Uterus (tissue), 4 donors: ENCODE results near the gene PARP8. TPM values are rescaled to one million over a fixed set of nuclear protein-coding genes. Genes with fewer than 3 reads are reported as not detected.

Experiments used
- DNase-seq, 2 donors: peaks; one replicate each; pipeline ENCODE4 v3.0.0-alpha.2; 2019 to 2020
- H3K27ac ChIP-seq, 2 donors: fragments of 200-600 bp; sonication (generic); 1 replicate in 1 of 2; 2 replicates in 1 of 2; pipeline ENCODE4 v1.5.1; 2016 to 2018
- H3K27me3 ChIP-seq, 2 donors: fragments of 200-600 bp; sonication (generic); one replicate each; pipeline ENCODE4 v1.5.1; 2018 to 2019; ENCODE audit warnings: control low read depth in 1 of 2
- H3K36me3 ChIP-seq, 2 donors: fragments of 200-600 bp; sonication (generic); one replicate each; pipeline ENCODE4 v1.5.1; 2019; ENCODE audit warnings: control low read depth in 1 of 2
- H3K4me1 ChIP-seq, 2 donors: fragments of 200-600 bp; sonication (generic); one replicate each; pipeline ENCODE4 v1.5.1; 2018 to 2019; ENCODE audit warnings: control low read depth in 1 of 2
- H3K4me3 ChIP-seq, 2 donors: fragments of 200-600 bp; sonication (generic); 1 replicate in 1 of 2; 2 replicates in 1 of 2; pipeline ENCODE4 v1.5.1; 2018 to 2019; ENCODE audit warnings: mild to moderate bottlenecking in 1 of 2
- H3K9me3 ChIP-seq, 2 donors: fragments of 200-600 bp; sonication (generic); one replicate each; pipeline ENCODE4 v1.5.1; 2019; ENCODE audit warnings: control low read depth in 1 of 2
- CTCF ChIP-seq, 4 experiments: fragments of 200-600 bp in 2 of 4; fragments of 450-650 bp in 2 of 4; sonication (generic) in 2 of 4; IDR thresholded peaks; one replicate each; pipeline ENCODE4 v1.5.1; 2016 to 2019; ENCODE audit warnings: antibody characterized with exemption in 4 of 4, mild to moderate bottlenecking in 2 of 4, moderate library complexity in 1 of 4
- POLR2A ChIP-seq, 2 donors: fragments of 450-650 bp; IDR thresholded peaks; one replicate each; pipeline ENCODE4 v1.6.1; 2016; ENCODE audit warnings: antibody characterized with exemption in 2 of 2, mild to moderate bottlenecking in 1 of 2, moderate library complexity in 1 of 2
- intact Hi-C: fragments of 100-400 bp; cut with DNase I; formaldehyde crosslinking; loops from one replicate; pipeline ENCODE4 v1.15.1; 2023; ENCODE audit warnings: low total_unique reads
- total RNA-seq, 4 donors: library from RNA; depleted of rRNA in 3 of 4; stranded (reverse); fragments of >200 nt in 3 of 4; gene quantifications; one replicate each; pipeline versions ENCODE4 v1.1.0 to v1.2.4, GENCODE V29; 2014 to 2023
- donor health status: DM: yes; HTN: yes; CAD: no.

PARP8 gene
- total RNA-seq, 4 donors from 2014 or later: 2.3 to 23.8 (median 22.9) TPM

GRCh38 chr5:50863534-50864170, 197.2 kb downstream of the PARP8 start:
- intact Hi-C loops: no loop called here
- TF ChIP-seq POLR2A (IDR thresholded peaks at IDR 0.05) (no peak), CTCF (IDR thresholded peaks at IDR 0.05) (no peak)
- H3K27ac ChIP-seq: no peak overlapping the region

GRCh38 chr5:50864466-50864865, 198.0 kb downstream of the PARP8 start:
- no peak overlapping the region for H3K4me3 ChIP-seq
- H3K9me3 ChIP-seq: no peaks in the 10 kb centered on the region
- H3K4me1 ChIP-seq: no peaks in the 10 kb centered on the region
- no peaks in the 10 kb centered on the region for H3K36me3 ChIP-seq
- TF ChIP-seq CTCF (IDR thresholded peaks at IDR 0.05) (no peak), POLR2A (IDR thresholded peaks at IDR 0.05) (no peak)
- no peaks in the 10 kb centered on the region for H3K27me3 ChIP-seq
- no peak for DNase-seq
- H3K27ac ChIP-seq: no peak overlapping the region
- intact Hi-C loops: no loop called here

More at GRCh38 chr5:50863534-50864170, 197.2 kb downstream of the PARP8 start:
- no peak overlapping the region for H3K4me3 ChIP-seq
- H3K9me3 ChIP-seq: no peaks in the 10 kb centered on the region
- no peak for DNase-seq
- no peaks in the 10 kb centered on the region for H3K27me3 ChIP-seq
- H3K4me1 ChIP-seq: no peaks in the 10 kb centered on the region
- no peaks in the 10 kb centered on the region for H3K36me3 ChIP-seq

- no peak for DNase-seq
- H3K4me3 ChIP-seq: no peak overlapping the region
- intact Hi-C loops: no loop called here
- no peaks in the 10 kb centered on the region for H3K36me3 ChIP-seq
- no peaks in the 10 kb centered on the region for H3K4me1 ChIP-seq
- TF ChIP-seq CTCF (IDR thresholded peaks at IDR 0.05) (no peak), POLR2A (IDR thresholded peaks at IDR 0.05) (no peak)
- no peaks in the 10 kb centered on the region for H3K27me3 ChIP-seq
- H3K9me3 ChIP-seq: no peaks in the 10 kb centered on the region
- no peak overlapping the region for H3K27ac ChIP-seq
These were observed 200.0 kb downstream of the PARP8 start for GRCh38 chr5:50866415-50866814.

GRCh38 chr5:50867140-50867539, 200.7 kb downstream of the PARP8 start:
- Histone ChIP-seq H3K36me3 (no peaks in the 10 kb centered on the region), H3K27me3 (no peaks in the 10 kb centered on the region), H3K27ac (no peak overlapping the region), H3K4me3 (no peak overlapping the region), H3K4me1 (no peaks in the 10 kb centered on the region), H3K9me3 (no peaks in the 10 kb centered on the region)
- intact Hi-C loops: no loop called here
- no peak for TF ChIP-seq POLR2A (IDR thresholded peaks at IDR 0.05)
- TF ChIP-seq CTCF (IDR thresholded peaks at IDR 0.05): no peak
- DNase-seq: no peak

GRCh38 chr5:50873595-50874277, 207.3 kb downstream of the PARP8 start:
- H3K27me3 ChIP-seq: no peaks in the 10 kb centered on the region
- no peak for DNase-seq
- H3K4me3 ChIP-seq: no peak overlapping the region
- H3K9me3 ChIP-seq: no peaks in the 10 kb centered on the region
- no peak overlapping the region for H3K27ac ChIP-seq
- no peaks in the 10 kb centered on the region for H3K36me3 ChIP-seq
- TF ChIP-seq POLR2A (IDR thresholded peaks at IDR 0.05): no peak
- no peak for TF ChIP-seq CTCF (IDR thresholded peaks at IDR 0.05)
- intact Hi-C loops: no loop called here
- H3K4me1 ChIP-seq: no peaks in the 10 kb centered on the region
